Left ventricle myocardium inferior (tissue), 1 donor: ENCODE measurements around the gene RNF214. TPM values are rescaled to one million over a fixed set of nuclear protein-coding genes. Genes with fewer than 3 reads are reported as not detected.
A peak's percentile ranks its signal among the peaks of the same experiment; 100 is the strongest.

ENCODE experiments used
- DNase-seq: peaks from one replicate; pipeline ENCODE4 v3.0.0-alpha.2; 2020
- H3K27ac ChIP-seq: fragments of 200-600 bp; replicated peaks from 2 replicates; pipeline ENCODE4 v1.8.0; 2021
- H3K27me3 ChIP-seq: fragments of 200-600 bp; 2 replicates; pipeline ENCODE4 v1.8.0; 2021; ENCODE audit warnings: low read depth
- H3K36me3 ChIP-seq: fragments of 200-600 bp; 2 replicates; pipeline ENCODE4 v1.8.0; 2021
- H3K4me1 ChIP-seq: fragments of 200-600 bp; 2 replicates; pipeline ENCODE4 v1.8.0; 2021
- H3K4me3 ChIP-seq: fragments of 200-600 bp; 2 replicates; pipeline ENCODE4 v1.8.0; 2021; ENCODE audit warnings: mild to moderate bottlenecking, moderate library complexity
- H3K9me3 ChIP-seq: fragments of 200-600 bp; replicated peaks from 2 replicates; pipeline ENCODE4 v1.8.0; 2021
- intact Hi-C: fragments of 100-400 bp; cut with micrococcal nuclease; formaldehyde crosslinking; loops from one replicate; pipeline ENCODE4 v1.11.0; 2022
- total RNA-seq: library from RNA; stranded (reverse); fragmentation: NEBNext Ultra II Directional; extraction: Animal tissue kit (Norgen Biotek cat#: 25700); gene quantifications from one replicate; pipeline ENCODE4 v1.2.1, GENCODE V29; 2021
- TF ChIP-seq, protein P1 (sequence below): fragments of 200-600 bp; IDR thresholded peaks from 2 replicates; pipeline ENCODE4 v1.8.0; 2021; ENCODE audit warnings: antibody characterized with exemption, mild to moderate bottlenecking, borderline replicate concordance
- donor health status: DM: no; HTN: yes; CAD: no; lungs with severe emphysema.

RNF214 gene
- total RNA-seq, 1 donor from 2014 or later, result 21.1 TPM

DNA sequence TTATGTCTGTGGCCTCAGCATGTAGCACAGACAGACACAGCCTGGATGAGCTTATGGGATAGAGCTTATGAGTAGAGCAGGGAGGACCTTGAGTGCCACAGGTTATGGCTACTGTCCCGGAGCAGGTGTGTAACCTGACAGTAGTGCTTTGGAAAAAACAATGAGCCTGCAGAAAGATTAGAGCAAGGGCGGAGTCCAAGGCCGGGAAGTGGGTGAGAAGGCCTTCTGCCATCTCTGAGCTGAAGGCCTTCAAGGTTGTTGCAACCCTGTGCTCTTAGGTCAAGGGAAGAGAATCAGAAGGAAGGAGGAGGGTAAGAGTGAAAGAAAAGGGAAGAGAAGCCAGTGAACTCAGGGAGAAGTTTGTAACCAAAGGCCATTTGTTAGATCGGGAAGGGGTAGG lies 37.2 kb upstream of the RNF214 start:
- no peaks in the 10 kb centered on the region for H3K9me3 ChIP-seq
- intact Hi-C loops, result no loop called here
- H3K36me3 ChIP-seq, result peaks cover 59% of the 10 kb centered on the region
- DNase-seq, result peak; percentile 2
- no peak overlapping the region for H3K4me3 ChIP-seq
- peaks cover 29% of the 10 kb centered on the region for H3K4me1 ChIP-seq
- H3K27ac ChIP-seq, result no peak overlapping the region
- TF ChIP-seq, protein P1, sequence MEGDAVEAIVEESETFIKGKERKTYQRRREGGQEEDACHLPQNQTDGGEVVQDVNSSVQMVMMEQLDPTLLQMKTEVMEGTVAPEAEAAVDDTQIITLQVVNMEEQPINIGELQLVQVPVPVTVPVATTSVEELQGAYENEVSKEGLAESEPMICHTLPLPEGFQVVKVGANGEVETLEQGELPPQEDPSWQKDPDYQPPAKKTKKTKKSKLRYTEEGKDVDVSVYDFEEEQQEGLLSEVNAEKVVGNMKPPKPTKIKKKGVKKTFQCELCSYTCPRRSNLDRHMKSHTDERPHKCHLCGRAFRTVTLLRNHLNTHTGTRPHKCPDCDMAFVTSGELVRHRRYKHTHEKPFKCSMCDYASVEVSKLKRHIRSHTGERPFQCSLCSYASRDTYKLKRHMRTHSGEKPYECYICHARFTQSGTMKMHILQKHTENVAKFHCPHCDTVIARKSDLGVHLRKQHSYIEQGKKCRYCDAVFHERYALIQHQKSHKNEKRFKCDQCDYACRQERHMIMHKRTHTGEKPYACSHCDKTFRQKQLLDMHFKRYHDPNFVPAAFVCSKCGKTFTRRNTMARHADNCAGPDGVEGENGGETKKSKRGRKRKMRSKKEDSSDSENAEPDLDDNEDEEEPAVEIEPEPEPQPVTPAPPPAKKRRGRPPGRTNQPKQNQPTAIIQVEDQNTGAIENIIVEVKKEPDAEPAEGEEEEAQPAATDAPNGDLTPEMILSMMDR, result no peak
- H3K27me3 ChIP-seq, result no peaks in the 10 kb centered on the region

- TF ChIP-seq, protein P1, result no peak
- DNase-seq, result peak; percentile 9
- peaks cover 32% of the 10 kb centered on the region for H3K4me1 ChIP-seq
- H3K4me3 ChIP-seq, result no peak overlapping the region
- no peaks in the 10 kb centered on the region for H3K9me3 ChIP-seq
- no peak overlapping the region for H3K27ac ChIP-seq
- intact Hi-C loops, result no loop called here
- peaks cover 54% of the 10 kb centered on the region for H3K36me3 ChIP-seq
- no peaks in the 10 kb centered on the region for H3K27me3 ChIP-seq
Measured at GRCh38 chr11:117195761-117196160, 36.7 kb upstream of the RNF214 start.

DNA sequence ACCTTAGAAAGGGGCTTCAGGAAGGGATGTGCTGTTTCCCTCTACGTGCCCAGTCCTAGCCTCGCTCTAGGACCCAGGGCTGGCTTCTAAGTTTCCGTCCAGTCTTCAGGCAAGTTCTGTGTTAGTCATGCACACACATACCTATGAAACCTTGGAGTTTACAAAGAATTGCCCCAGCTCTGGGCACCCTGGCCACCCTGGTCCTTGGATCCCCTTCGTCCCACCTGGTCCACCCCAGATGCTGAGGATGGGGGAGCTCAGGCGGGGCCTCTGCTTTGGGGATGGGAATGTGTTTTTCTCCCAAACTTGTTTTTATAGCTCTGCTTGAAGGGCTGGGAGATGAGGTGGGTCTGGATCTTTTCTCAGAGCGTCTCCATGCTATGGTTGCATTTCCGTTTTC lies 35.5 kb upstream of the RNF214 start:
- Histone ChIP-seq H3K4me1 (peaks cover 43% of the 10 kb centered on the region), H3K27ac (no peak overlapping the region), H3K27me3 (no peaks in the 10 kb centered on the region), H3K9me3 (no peaks in the 10 kb centered on the region), H3K36me3 (peaks cover 43% of the 10 kb centered on the region), H3K4me3 (no peak overlapping the region)
- intact Hi-C loops, result no loop called here
- peak; percentile 4 for DNase-seq
- TF ChIP-seq, protein P1, result no peak

GRCh38 chr11:117197516-117198456 lies 34.7 kb upstream of the RNF214 start:
- DNase-seq, result peak; percentile 17
- H3K27ac ChIP-seq, result peak overlapping the region; percentile 78
- peaks cover 43% of the 10 kb centered on the region for H3K4me1 ChIP-seq
- H3K27me3 ChIP-seq, result no peaks in the 10 kb centered on the region
- intact Hi-C loops, result no loop called here
- TF ChIP-seq, protein P1, result peak; percentile 43
- H3K36me3 ChIP-seq, result peaks cover 35% of the 10 kb centered on the region
- no peaks in the 10 kb centered on the region for H3K9me3 ChIP-seq
- H3K4me3 ChIP-seq, result peak overlapping the region; percentile 58

GRCh38 chr11:117198613-117199012 lies 33.9 kb upstream of the RNF214 start:
- TF ChIP-seq, protein P1, result no peak
- Histone ChIP-seq H3K27me3 (no peaks in the 10 kb centered on the region), H3K4me1 (peaks cover 44% of the 10 kb centered on the region), H3K9me3 (no peaks in the 10 kb centered on the region), H3K27ac (peak overlapping the region; percentile 78), H3K36me3 (peaks cover 32% of the 10 kb centered on the region), H3K4me3 (peak overlapping the region; percentile 58)
- intact Hi-C loops, result no loop called here
- DNase-seq, result no peak
